Activated CD4-positive, alpha-beta T cell treated with anti-CD3 and anti-CD28 coated beads, Interleukin-2, amount 10 ng/mL, durations not matched to agents 24 days and 14 days (primary cell): ENCODE results near the gene EED. TPM values are rescaled to one million over a fixed set of nuclear protein-coding genes. Genes with fewer than 3 reads are reported as not detected.
A peak's percentile ranks its signal among the peaks of the same experiment; 100 is the strongest.
"Not testable (repeated sequence)": the region's sequence is repeated elsewhere in the genome, so short reads cannot be mapped to it uniquely, and the experiment has no call there.

Experiments used
- DNase-seq: peaks from one replicate; pipeline ENCODE4 v3.0.0; 2022
- H3K27ac Mint-ChIP-seq: one replicate; pipeline ENCODE4 v1.8.0; 2022; ENCODE audit warnings: mild to moderate bottlenecking, mixed read lengths
- H3K27me3 Mint-ChIP-seq: one replicate; pipeline ENCODE4 v1.8.0; 2022; ENCODE audit warnings: mixed read lengths
- H3K36me3 Mint-ChIP-seq: one replicate; pipeline ENCODE4 v1.8.0; 2022; ENCODE audit warnings: low read depth, mild to moderate bottlenecking, mixed read lengths
- H3K4me1 Mint-ChIP-seq: one replicate; pipeline ENCODE4 v1.8.0; 2021; ENCODE audit warnings: mixed read lengths
- H3K4me3 Mint-ChIP-seq: one replicate; pipeline ENCODE4 v1.8.0; 2022; ENCODE audit warnings: mild to moderate bottlenecking, moderate library complexity, mixed read lengths
- H3K9me3 Mint-ChIP-seq: one replicate; pipeline ENCODE4 v1.8.0; 2021; ENCODE audit warnings: mixed read lengths
- intact Hi-C: fragments of 100-400 bp; cut with micrococcal nuclease; formaldehyde crosslinking; loops from one replicate; pipeline ENCODE4 v1.15.1; 2023
- total RNA-seq: library from RNA; stranded (reverse); gene quantifications from 2 replicates; pipeline ENCODE4 v1.2.3, GENCODE V29; 2022

EED gene
- total RNA-seq, 1 donor from 2014 or later = 269 TPM

DNA sequence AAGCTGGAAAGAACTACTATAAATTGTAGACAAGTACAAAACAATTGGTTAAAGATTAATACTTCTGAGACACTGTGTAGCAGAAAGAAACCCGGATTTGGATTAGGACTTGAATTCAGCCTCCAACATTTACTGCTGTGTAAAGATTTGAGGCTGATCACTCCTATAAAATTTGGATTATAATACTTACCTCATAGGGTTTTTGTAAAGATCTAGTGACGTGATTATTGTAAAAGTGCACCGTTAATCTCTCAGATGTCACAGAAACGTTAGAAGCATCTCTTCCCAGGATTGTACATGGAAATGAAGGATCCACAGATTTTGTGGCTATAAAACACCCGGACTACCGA, 57.2 kb downstream of the EED start:
- Mint-ChIP-seq H3K27ac (peak overlapping the region; percentile 98), H3K36me3 (peaks cover 19% of the 10 kb centered on the region), H3K4me1 (peaks cover 19% of the 10 kb centered on the region), H3K9me3 (no peaks in the 10 kb centered on the region), H3K4me3 (peak overlapping the region; percentile 99), H3K27me3 (peaks cover 2% of the 10 kb centered on the region)
- DNase-seq = no peak
- intact Hi-C loops = loop anchor here (1.0 to 5.0 kb wide), 5 partner anchors 56 to 673 kb away; partner anchors contain the start of genes CCDC83 and TMEM126B

GRCh38 chr11:86302092-86302793, 57.7 kb downstream of the EED start, which contains the start of gene HIKESHI:
HIKESHI (plus strand) TSS chr11:86302240; CDS start chr11:86302449, 209 bp downstream.
- Mint-ChIP-seq H3K27me3 (peaks cover 2% of the 10 kb centered on the region), H3K4me1 (peaks cover 19% of the 10 kb centered on the region), H3K36me3 (peaks cover 19% of the 10 kb centered on the region), H3K27ac (peak within 1 kb of the TSS; percentile 98), H3K9me3 (no peaks in the 10 kb centered on the region), H3K4me3 (peak within 1 kb of the TSS; percentile 99)
- peak; percentile 96 for DNase-seq
- intact Hi-C loops = loop anchor here (1.0 to 5.0 kb wide), 5 partner anchors 57 to 674 kb away; partner anchors contain the start of genes CCDC83 and TMEM126B

DNA sequence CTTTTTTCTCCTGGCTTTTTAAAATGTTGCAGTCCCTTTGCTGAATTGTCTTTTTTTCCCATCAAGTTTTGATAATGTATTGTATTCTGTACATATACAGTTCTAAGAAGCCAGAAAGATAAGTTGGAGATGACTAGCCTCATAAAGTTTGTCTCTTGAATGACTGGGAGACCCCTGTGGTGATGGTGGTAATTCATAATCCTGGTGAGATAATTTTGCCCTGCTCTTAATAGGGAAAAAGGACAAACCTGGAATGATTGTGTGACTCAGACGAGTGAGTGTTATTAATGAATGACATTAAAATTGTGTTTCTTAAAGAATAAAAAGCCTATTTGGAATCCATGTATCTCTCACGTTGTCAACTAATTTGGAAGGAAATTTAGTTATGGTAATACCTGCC, 58.7 kb downstream of the EED start:
- intact Hi-C loops = loop anchor here (2.0 to 5.0 kb wide), 3 partner anchors 142 to 514 kb away; partner anchors contain the start of gene CCDC83
- H3K4me1 Mint-ChIP-seq = peaks cover 19% of the 10 kb centered on the region
- H3K36me3 Mint-ChIP-seq = peaks cover 19% of the 10 kb centered on the region
- peaks cover 2% of the 10 kb centered on the region for H3K27me3 Mint-ChIP-seq
- DNase-seq = no peak
- H3K27ac Mint-ChIP-seq = peak overlapping the region; percentile 82
- peak overlapping the region; percentile 99 for H3K4me3 Mint-ChIP-seq
- no peaks in the 10 kb centered on the region for H3K9me3 Mint-ChIP-seq

GRCh38 chr11:86308710-86309109, 64.2 kb downstream of the EED start:
- H3K27me3 Mint-ChIP-seq, H3K9me3 Mint-ChIP-seq, H3K27ac Mint-ChIP-seq, intact Hi-C loops, H3K4me3 Mint-ChIP-seq: not testable (repeated sequence)
- peak; percentile 25 for DNase-seq
- Mint-ChIP-seq H3K36me3 (peaks cover 57% of the 10 kb centered on the region), H3K4me1 (peaks cover 23% of the 10 kb centered on the region)

GRCh38 chr11:86313793-86314192, 69.2 kb downstream of the EED start:
- peaks cover 69% of the 10 kb centered on the region for H3K36me3 Mint-ChIP-seq
- peaks cover 4% of the 10 kb centered on the region for H3K9me3 Mint-ChIP-seq
- peaks cover 18% of the 10 kb centered on the region for H3K4me1 Mint-ChIP-seq
- intact Hi-C loops = no loop called here
- H3K27ac Mint-ChIP-seq = no peak overlapping the region
- H3K4me3 Mint-ChIP-seq = no peak overlapping the region
- peak; percentile 20 for DNase-seq
- H3K27me3 Mint-ChIP-seq = no peaks in the 10 kb centered on the region

- Mint-ChIP-seq H3K27ac (no peak overlapping the region), H3K36me3 (peaks cover 66% of the 10 kb centered on the region), H3K4me3 (no peak overlapping the region), H3K9me3 (peaks cover 4% of the 10 kb centered on the region), H3K4me1 (peaks cover 19% of the 10 kb centered on the region), H3K27me3 (no peaks in the 10 kb centered on the region)
- intact Hi-C loops = no loop called here
- DNase-seq = peak; percentile 32
Measured at GRCh38 chr11:86314636-86315035, 70.1 kb downstream of the EED start.

Other genes starting within 250 kb of the EED start
- 141 and 156 TPM in 2 replicates for gene PICALM, start 175.7 kb upstream of the EED start, total RNA-seq
- 54.0 and 62.4 TPM in 2 replicates for gene HIKESHI, start 57.5 kb downstream of the EED start, total RNA-seq
- 0.75 and 1.4 TPM in 2 replicates for gene CCDC81, start 130.1 kb downstream of the EED start, total RNA-seq